Measurements from ENCODE around the gene SLC16A12. TPM values are rescaled to one million over a fixed set of nuclear protein-coding genes. Genes with fewer than 3 reads are reported as not detected.
"Not testable (repeated sequence)": the region's sequence is repeated elsewhere in the genome, so short reads cannot be mapped to it uniquely, and the experiment has no call there.

Gene SLC16A12
- total RNA-seq, 1 experiment from 2014 or later: 0.12 TPM

DNA sequence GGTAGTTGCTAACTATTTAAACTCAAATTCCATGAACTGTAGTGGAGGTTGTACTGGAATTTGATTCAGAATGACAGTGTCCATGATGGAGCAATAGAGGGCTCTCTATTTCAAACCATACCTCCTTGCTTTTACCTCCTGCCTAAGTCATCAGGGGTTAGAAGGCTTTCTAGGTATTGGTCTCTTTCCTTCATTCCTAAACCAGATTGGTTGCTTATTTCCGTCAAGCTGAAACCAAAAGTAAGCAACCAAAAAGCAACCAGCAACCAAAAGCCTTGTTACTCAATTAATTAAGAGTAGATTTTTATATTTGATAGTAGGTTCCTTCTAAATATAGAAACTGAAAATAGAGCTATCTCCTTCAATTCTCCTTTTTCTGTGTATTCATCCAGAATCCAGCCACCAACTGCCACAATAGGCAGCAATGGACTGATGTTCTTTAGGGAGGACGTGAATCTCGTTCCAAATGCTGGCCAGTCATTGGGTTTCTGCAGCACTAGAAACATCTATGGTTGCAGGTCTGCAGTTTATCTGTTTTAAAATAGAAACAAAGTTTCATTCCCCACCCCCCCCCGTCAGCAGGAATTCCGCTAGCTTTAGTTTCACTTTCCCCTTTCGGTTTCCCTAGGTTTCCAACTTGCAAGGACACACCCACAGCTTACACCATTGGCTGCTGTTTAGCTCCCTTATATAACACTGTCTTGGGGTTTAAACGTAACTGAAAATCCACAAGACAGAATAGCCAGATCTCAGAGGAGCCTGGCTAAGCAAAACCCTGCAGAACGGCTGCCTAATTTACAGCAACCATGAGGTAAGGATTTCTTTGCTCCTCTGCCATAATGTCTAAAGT, 143.3 kb downstream of the SLC16A12 start, which contains the start of gene IFIT1:
IFIT1 (plus strand) TSS at position 717 of the 850 bp plus-strand sequence; CDS start at position 807, 90 bp downstream.
- peak; percentile 92 for DNase-seq (ENCODE audit: low read depth)

DNA sequence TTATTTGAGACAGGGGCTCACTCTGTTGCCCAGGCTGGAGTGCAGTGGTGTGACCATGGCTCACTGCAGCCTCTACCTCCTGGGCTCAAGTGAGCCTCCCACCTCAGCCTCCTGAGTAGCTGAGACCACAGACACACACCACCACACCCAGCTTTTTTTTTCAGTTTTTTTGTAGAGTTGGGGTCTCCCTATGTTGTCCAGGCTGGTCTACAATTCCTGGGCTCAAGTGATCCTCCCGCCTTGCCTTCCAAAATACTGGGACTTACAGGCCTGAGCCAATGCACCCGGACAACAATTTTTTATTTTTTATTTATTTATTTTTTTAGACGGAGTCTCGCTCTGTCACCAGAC, 144.2 kb downstream of the SLC16A12 start:
- DNase-seq (ENCODE audit: low read depth): not testable (repeated sequence)

DNA sequence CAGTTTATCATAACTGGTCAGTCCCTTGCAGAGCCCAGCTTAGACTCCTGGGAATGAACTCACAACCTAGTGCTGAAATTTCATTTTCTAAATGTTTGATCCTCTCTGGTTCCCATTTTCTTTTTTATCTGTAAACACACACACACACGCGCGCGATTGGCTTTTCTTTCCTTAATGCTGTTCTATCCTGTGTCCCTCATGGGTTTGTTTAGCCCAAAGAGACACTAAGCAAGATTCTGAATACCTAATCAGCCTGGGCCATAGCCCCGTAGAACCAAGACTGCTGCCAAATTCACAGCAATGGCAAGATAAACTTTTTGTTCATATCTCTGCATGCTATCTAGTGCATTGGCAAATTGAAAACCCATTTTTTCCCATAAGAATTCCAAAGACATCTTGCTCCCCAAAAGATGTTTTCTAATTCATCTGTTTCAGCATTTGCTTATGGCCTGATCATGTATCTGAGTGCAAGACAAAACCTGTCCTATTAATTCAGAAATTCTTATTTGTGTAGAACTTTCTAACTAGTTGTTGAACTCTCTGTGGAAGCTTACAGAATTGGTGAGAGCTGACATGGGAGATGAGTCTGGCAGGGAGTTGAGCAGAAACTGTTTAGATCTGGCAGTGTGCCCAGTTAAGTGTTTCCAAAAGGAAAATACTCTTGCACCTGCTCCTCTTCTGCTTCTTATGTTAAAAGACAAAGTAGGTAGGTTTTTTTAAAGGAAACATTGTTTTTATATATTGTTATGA, 144.7 kb downstream of the SLC16A12 start:
- no peak for DNase-seq (ENCODE audit: low read depth)

DNA sequence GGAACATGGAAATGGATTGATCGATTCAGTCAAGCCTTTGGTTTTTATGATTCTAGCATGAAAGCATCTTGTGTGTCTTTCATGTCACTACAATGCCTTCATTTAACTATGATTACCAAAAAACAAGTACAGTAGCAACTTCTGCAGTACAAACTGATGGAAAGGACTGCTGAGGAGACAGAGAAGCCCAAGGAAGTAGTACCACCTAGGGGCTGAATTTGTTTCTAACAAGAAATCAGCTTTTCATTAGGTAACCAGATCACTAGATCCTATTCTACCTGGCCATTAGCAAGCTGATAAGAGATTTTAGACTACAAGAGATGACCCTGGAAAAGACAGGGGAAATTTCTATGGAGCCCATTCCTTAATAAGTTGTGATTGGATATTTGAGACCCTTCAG, 146.1 kb downstream of the SLC16A12 start:
- DNase-seq (ENCODE audit: low read depth): peak; percentile 45

DNA sequence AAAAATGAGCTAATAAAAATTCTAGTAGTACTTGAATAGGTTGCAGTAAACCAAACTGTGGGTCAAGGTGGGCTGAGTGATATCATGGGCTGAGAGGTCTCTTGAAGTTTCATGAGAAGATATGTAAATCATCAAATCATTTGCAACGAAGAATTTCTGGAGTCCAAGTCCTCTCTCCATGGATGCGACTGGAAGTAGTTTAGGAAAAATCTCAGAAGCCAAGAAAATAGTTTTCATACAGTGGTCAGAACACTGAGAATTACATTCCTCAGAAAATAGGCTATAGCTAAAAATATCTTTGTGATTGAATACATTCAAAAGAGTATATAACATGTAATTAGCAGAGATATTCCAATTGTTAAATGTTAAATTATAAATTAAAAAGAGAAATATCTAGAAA, 146.6 kb downstream of the SLC16A12 start:
- no peak for DNase-seq (ENCODE audit: low read depth)

DNA sequence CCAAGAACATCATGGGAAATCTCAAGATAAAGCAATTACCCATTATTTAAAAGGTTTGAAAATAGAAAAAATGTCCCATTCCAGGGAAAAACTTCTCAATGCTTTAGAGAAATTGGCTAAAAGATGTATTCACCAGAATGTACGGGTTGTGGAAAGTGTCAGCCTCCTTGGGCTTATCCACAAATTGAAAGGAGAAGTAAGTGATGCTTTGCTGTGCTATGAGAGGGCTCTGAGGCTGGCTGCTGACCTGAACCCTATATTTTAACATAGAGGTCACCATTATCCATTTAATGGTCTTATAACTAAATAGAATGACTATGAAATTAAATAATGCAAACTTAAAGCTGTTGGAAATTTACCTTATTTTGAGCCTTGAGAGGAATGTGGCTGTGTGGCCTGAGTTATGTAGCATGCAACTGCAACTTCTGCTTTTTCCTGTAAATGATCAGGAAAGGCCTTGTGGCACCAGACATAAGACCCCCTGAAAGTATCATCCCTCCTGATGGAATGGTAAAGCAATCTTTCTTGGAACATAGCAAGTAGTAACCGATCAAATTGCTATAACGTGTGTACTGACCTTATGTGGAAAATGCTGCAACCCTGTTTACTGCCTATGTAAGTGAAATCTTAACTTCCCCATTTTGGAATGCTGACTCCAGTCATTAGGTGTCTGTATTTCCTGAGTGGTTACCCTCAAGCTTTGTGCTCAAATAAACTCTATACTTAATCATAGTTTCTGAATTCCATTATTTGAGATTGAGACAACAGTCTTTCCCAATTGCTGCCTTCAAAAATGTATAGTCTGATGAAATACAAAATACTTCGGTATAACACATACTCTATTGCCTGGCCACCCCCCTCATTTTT, 150.7 kb downstream of the SLC16A12 start:
- DNase-seq (ENCODE audit: low read depth): no peak

DNA sequence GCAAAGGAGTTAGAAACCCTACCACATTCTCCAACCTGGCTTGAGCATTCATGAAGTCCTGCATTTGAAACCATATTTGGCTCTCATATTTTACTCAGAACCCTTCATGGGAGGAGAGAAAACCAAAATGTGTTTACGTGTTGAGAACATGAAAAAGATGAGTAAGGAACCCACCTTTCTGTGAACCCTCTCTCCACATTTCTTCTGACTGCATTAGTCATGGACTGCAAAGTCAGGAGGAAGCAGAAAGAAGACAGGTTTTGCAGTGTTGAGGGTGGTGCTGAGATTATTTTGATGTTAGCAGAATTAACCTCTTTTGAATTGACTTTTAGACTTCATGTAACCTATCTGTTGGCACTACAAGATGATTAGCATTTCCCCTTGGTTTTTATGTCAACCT, 152.6 kb downstream of the SLC16A12 start:
- no peak for DNase-seq (ENCODE audit: low read depth)

Other genes starting within 250 kb of the SLC16A12 start
- gene IFIT2, start 233.5 kb downstream of the SLC16A12 start, total RNA-seq (2014; rRNA removed; shearing (Covaris generic)): 5.8 and 6.0 TPM in 2 replicates
- gene IFIT3, start 207.6 kb downstream of the SLC16A12 start, total RNA-seq (2014; rRNA removed; shearing (Covaris generic)): 23.4 and 24.0 TPM in 2 replicates
- not detected in 2 replicates for gene IFIT1B, start 157.5 kb downstream of the SLC16A12 start, total RNA-seq (2014; rRNA removed; shearing (Covaris generic))
- gene IFIT1, start 143.0 kb downstream of the SLC16A12 start, total RNA-seq (2014; rRNA removed; shearing (Covaris generic)): 29.9 and 36.3 TPM in 2 replicates
- gene IFIT5, start 121.0 kb downstream of the SLC16A12 start, total RNA-seq (2014; rRNA removed; shearing (Covaris generic)): 20.8 and 28.7 TPM in 2 replicates
- 4.8 and 6.4 TPM in 2 replicates for gene PANK1, start 109.6 kb upstream of the SLC16A12 start, total RNA-seq (2014; rRNA removed; shearing (Covaris generic))
- gene KIF20B, start 166.0 kb upstream of the SLC16A12 start, total RNA-seq (2014; rRNA removed; shearing (Covaris generic)): 39.0 and 54.2 TPM in 2 replicates